Ishikawa (cell line): Measurements from ENCODE around the gene RGS7.

Experiments
- CEBPB ChIP-seq: IDR thresholded peaks from 2 replicates; pipeline ENCODE4 v1.6.1; 2012
- CREB1 ChIP-seq: IDR thresholded peaks from 2 replicates; pipeline ENCODE4 v1.6.1; 2012; ENCODE audit warnings: low read depth
- EGR1 ChIP-seq: IDR thresholded peaks from 2 replicates; pipeline ENCODE4 v1.6.1; 2012
- EP300 ChIP-seq: IDR thresholded peaks from 2 replicates; pipeline ENCODE4 v1.6.1; 2012; ENCODE audit warnings: borderline replicate concordance
- FOXM1 ChIP-seq: IDR thresholded peaks from 2 replicates; pipeline ENCODE4 v1.6.1; 2012; ENCODE audit warnings: low read depth, borderline replicate concordance
- NFIC ChIP-seq: IDR thresholded peaks from 2 replicates; pipeline ENCODE4 v1.6.1; 2012
- RAD21 ChIP-seq: IDR thresholded peaks from 2 replicates; pipeline ENCODE4 v1.6.1; 2012; ENCODE audit warnings: low read depth
- TAF1 ChIP-seq: IDR thresholded peaks from 2 replicates; pipeline ENCODE4 v1.6.1; 2012; ENCODE audit warnings: low read depth, mild to moderate bottlenecking
- TCF12 ChIP-seq: IDR thresholded peaks from 2 replicates; pipeline ENCODE4 v1.6.1; 2012; ENCODE audit warnings: low read depth
- TEAD4 ChIP-seq: IDR thresholded peaks from 2 replicates; pipeline ENCODE4 v1.6.1; 2012
- YY1 ChIP-seq: IDR thresholded peaks from 2 replicates; pipeline ENCODE4 v1.6.1; 2012; ENCODE audit warnings: low read depth
- ZBTB7A ChIP-seq: IDR thresholded peaks from 2 replicates; pipeline ENCODE4 v1.6.1; 2012; ENCODE audit warnings: low read depth
- TF ChIP-seq, protein P1 (sequence below): IDR thresholded peaks from 2 replicates; pipeline ENCODE4 v1.6.1; 2012
- TF ChIP-seq, protein P2 (sequence below): IDR thresholded peaks from 2 replicates; pipeline ENCODE4 v1.6.1; 2012; ENCODE audit warnings: low read depth, mild to moderate bottlenecking
- TF ChIP-seq, protein P3 (sequence below): IDR thresholded peaks from 2 replicates; pipeline ENCODE4 v1.6.1; 2012

RGS7 gene

DNA sequence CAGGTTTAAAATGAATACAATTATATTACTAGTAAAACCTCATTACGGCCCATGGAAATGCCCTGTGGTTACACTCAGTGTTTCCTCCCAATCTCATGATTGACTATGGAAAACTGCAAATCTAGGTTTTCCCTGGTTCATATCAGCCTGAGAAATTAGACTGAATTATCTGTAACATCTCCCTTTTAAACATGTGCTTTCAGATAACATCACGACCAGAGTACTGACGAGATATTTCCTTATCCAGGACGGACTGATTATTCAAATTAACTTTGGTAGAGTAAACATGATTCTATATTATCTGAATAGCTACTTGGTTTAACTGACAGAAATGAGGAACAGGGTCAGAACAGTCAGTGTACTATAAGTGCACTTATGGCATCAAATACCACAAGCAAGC, 82.3 kb downstream of the RGS7 start:
- TF ChIP-seq CREB1 (no peak), FOXM1 (no peak), EP300 (no peak), EGR1 (no peak)
- TF ChIP-seq, protein P1, sequence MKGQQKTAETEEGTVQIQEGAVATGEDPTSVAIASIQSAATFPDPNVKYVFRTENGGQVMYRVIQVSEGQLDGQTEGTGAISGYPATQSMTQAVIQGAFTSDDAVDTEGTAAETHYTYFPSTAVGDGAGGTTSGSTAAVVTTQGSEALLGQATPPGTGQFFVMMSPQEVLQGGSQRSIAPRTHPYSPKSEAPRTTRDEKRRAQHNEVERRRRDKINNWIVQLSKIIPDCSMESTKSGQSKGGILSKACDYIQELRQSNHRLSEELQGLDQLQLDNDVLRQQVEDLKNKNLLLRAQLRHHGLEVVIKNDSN, result no peak

DNA sequence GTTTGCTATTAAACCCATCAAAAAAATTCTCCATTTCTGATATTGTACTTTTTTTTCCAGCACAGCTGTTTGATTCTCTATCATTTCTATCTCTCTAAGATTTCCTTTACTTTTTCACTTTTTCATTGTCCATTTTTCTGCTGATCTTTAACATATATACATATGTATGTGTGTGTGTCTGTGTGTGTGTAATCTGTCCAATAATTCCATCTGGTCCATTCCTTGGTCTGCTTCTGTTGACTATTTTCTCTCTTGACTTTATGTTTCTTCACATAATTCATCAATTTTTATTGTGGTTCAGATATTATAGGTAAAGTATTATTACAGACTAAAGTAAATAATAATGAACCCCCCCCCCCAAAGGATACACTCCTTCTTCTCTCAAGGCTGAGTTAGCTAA, 84.2 kb downstream of the RGS7 start:
- no peak for TF ChIP-seq CREB1
- no peak for TF ChIP-seq EGR1
- TF ChIP-seq EP300, result no peak
- TF ChIP-seq YY1, result no peak
- TF ChIP-seq, protein P2, sequence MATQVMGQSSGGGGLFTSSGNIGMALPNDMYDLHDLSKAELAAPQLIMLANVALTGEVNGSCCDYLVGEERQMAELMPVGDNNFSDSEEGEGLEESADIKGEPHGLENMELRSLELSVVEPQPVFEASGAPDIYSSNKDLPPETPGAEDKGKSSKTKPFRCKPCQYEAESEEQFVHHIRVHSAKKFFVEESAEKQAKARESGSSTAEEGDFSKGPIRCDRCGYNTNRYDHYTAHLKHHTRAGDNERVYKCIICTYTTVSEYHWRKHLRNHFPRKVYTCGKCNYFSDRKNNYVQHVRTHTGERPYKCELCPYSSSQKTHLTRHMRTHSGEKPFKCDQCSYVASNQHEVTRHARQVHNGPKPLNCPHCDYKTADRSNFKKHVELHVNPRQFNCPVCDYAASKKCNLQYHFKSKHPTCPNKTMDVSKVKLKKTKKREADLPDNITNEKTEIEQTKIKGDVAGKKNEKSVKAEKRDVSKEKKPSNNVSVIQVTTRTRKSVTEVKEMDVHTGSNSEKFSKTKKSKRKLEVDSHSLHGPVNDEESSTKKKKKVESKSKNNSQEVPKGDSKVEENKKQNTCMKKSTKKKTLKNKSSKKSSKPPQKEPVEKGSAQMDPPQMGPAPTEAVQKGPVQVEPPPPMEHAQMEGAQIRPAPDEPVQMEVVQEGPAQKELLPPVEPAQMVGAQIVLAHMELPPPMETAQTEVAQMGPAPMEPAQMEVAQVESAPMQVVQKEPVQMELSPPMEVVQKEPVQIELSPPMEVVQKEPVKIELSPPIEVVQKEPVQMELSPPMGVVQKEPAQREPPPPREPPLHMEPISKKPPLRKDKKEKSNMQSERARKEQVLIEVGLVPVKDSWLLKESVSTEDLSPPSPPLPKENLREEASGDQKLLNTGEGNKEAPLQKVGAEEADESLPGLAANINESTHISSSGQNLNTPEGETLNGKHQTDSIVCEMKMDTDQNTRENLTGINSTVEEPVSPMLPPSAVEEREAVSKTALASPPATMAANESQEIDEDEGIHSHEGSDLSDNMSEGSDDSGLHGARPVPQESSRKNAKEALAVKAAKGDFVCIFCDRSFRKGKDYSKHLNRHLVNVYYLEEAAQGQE, result no peak
- no peak for TF ChIP-seq TEAD4

DNA sequence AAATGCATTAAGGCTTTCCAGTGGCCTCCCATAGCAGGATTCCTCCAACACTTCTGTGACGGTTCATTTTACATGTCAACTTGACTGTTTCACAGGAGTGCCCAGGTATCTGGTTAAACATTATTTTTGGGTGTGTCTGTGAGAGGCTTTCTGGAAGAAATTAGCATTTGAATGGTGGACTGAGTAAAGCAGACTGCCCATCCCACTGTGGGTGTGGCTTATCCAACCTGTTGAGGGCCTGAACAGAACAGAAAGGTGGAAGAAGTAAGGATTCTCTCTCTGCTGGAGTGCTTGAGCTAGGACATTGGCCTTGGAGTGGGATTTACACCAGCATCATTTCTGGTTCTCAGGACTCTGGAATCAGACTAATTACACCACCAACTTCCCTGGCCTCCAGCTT, 85.6 kb downstream of the RGS7 start:
- TF ChIP-seq CREB1 (no peak), RAD21 (no peak), TEAD4 (no peak), NFIC (no peak), CEBPB (no peak), EGR1 (no peak), TCF12 (no peak)

DNA sequence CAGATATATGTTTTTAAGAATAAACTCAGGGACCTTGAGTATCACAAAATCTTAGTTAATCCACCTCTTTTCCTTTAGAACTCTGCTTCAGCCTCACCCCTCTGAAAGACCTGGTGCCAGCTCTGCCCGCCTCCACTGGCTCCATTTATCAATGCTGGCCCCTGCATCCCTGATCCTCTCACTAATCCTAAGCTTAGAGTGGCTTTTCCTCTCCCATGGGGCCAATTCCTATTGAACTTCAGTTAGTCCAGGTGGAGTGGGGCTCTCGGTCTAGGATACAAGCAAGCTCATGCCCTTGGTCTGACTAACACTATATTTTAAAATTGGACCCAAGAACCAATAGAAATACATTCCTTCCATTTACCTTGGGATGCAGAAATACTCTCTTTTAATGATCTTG, 87.0 kb downstream of the RGS7 start:
- TF ChIP-seq, protein P2, result no peak
- TF ChIP-seq RAD21 (no peak), YY1 (no peak), ZBTB7A (no peak), CEBPB (no peak), TEAD4 (no peak), FOXM1 (no peak), NFIC (no peak), EGR1 (no peak), TAF1 (no peak), TCF12 (no peak), CREB1 (no peak), EP300 (no peak)
- TF ChIP-seq, protein P3, sequence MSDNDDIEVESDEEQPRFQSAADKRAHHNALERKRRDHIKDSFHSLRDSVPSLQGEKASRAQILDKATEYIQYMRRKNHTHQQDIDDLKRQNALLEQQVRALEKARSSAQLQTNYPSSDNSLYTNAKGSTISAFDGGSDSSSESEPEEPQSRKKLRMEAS, result no peak
- TF ChIP-seq, protein P1, result no peak

DNA sequence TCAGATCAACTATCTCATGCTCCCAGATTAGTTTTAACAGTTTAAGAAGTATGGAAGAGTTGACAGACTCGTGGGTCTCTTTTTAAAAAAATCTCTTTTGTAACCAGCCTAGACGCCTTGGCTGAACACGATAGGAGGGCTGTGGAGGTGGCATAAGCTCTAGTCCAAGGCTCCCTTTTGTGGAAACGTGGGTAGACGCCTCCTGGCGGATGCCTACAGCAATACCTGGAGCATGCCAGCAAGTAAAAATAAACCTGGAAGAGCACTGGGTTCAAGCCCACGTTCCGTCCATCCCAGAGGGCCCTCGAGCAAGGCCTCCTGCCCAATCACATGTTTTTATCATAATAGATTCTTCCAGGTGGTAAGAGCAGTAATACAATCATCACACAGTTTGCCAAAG, 87.9 kb downstream of the RGS7 start:
- TF ChIP-seq RAD21, result peak; percentile 8; the same call in 1 of the 2 replicates
- TF ChIP-seq, protein P2, result no peak

DNA sequence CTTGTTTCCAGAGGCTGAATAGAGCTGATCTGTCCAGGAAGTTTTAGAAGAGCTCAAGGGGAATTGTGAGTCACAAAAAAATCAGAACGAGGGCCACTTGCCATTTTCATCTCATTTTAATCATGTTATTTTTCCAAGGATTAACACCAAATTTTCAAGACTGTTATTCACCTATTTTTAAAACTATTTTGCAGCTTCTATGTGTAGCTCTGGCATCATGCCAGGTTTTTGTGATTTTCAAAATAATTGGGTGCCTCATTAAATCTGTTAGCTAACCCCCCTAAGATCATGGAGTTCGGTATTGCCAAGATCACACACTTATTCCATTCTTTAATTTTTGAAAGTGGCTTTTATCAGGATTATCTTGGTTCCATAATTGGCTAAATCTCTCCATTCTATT, 90.9 kb downstream of the RGS7 start:
- TF ChIP-seq EGR1 (no peak), EP300 (no peak), NFIC (no peak), FOXM1 (no peak), RAD21 (no peak), CREB1 (no peak), TAF1 (no peak)
- TF ChIP-seq, protein P3, result no peak
- TF ChIP-seq, protein P2, result no peak
